Breast epithelium (tissue), 4 donors: ENCODE measurements around the gene CFAP57. TPM values are rescaled to one million over a fixed set of nuclear protein-coding genes. Genes with fewer than 3 reads are reported as not detected.
A peak's percentile ranks its signal among the peaks of the same experiment; 100 is the strongest.

Experiments used
- DNase-seq, 2 donors: peaks; one replicate each; pipeline ENCODE4 v3.0.0-alpha.2; 2019; ENCODE audit warnings: low spot score in 2 of 2
- H3K27ac ChIP-seq, 2 donors: fragments of 200-600 bp; sonication (generic) in 1 of 2; one replicate each; pipeline ENCODE4 v1.5.1; 2016 to 2019; ENCODE audit warnings: mild to moderate bottlenecking in 1 of 2
- H3K27me3 ChIP-seq, 2 donors: fragments of 200-600 bp; sonication (generic) in 1 of 2; one replicate each; pipeline versions ENCODE4 v1.5.1 to v1.6.0; 2017 to 2019; ENCODE audit warnings: control low read depth in 1 of 2, mild to moderate bottlenecking in 1 of 2
- H3K36me3 ChIP-seq: fragments of 200-600 bp; one replicate; pipeline ENCODE4 v1.5.1; 2019
- H3K4me1 ChIP-seq, 2 donors: fragments of 200-600 bp; sonication (generic); one replicate each; pipeline ENCODE4 v1.5.1; 2016 to 2019; ENCODE audit warnings: control low read depth in 1 of 2
- H3K4me3 ChIP-seq, 3 donors: fragments of 200-600 bp; sonication (generic); 1 replicate in 2 of 3; 2 replicates in 1 of 3; pipeline ENCODE4 v1.5.1; 2016 to 2019; ENCODE audit warnings: mild to moderate bottlenecking in 3 of 3, moderate library complexity in 2 of 3
- H3K9me3 ChIP-seq, 2 donors: fragments of 200-600 bp; sonication (generic) in 1 of 2; one replicate each; pipeline ENCODE4 v1.5.1; 2016 to 2019; ENCODE audit warnings: control low read depth in 1 of 2
- POLR2A ChIP-seq: fragments of 450-650 bp; IDR thresholded peaks from one replicate; pipeline ENCODE4 v1.6.1; 2016; ENCODE audit warnings: antibody characterized with exemption, mild to moderate bottlenecking, moderate library complexity
- POLR2AphosphoS5 ChIP-seq, 3 donors: sonication (generic); formaldehyde crosslinking; IDR thresholded peaks; one replicate each; pipeline ENCODE4 v1.6.1; 2017; ENCODE audit warnings: antibody characterized with exemption in 3 of 3
- intact Hi-C: fragments of 100-400 bp; cut with DNase I; formaldehyde crosslinking; loops from one replicate; pipeline ENCODE4 v1.15.1; 2023; ENCODE audit warnings: low total_unique reads
- total RNA-seq, 3 donors: library from RNA; depleted of rRNA; stranded (reverse); fragments of >200 nt; gene quantifications; one replicate each; pipeline ENCODE4 v1.1.0, GENCODE V29; 2016
- TF ChIP-seq, protein P1 (sequence below), 3 donors: fragments of 450-650 bp; IDR thresholded peaks; one replicate each; pipeline ENCODE4 v1.5.1; 2016 to 2017; ENCODE audit warnings: antibody characterized with exemption in 3 of 3, mild to moderate bottlenecking in 3 of 3, moderate library complexity in 3 of 3

CFAP57 gene
- under 1 TPM; 0.16 to 0.88 (median 0.66) TPM for total RNA-seq

- Histone ChIP-seq H3K4me3 (peak within 1 kb of the TSS; percentile 93 to 96 (median 95)), H3K27ac (peak within 1 kb of the TSS; percentile 72 to 73)
- DNase-seq = peak; percentile 91
These were observed at the start of gene CFAP57, which contains the start of gene EBNA1BP2 for GRCh38 chr1:43171876-43172526. CFAP57 (plus strand) TSS chr1:43172330; CDS start chr1:43172754, 424 bp downstream. EBNA1BP2 (minus strand) TSS chr1:43172290; CDS start chr1:43172118, 172 bp downstream.

GRCh38 chr1:43123031-43123430, 49.1 kb upstream of the CFAP57 start:
- no peaks in the 10 kb centered on the region for H3K9me3 ChIP-seq
- TF ChIP-seq, protein P1, sequence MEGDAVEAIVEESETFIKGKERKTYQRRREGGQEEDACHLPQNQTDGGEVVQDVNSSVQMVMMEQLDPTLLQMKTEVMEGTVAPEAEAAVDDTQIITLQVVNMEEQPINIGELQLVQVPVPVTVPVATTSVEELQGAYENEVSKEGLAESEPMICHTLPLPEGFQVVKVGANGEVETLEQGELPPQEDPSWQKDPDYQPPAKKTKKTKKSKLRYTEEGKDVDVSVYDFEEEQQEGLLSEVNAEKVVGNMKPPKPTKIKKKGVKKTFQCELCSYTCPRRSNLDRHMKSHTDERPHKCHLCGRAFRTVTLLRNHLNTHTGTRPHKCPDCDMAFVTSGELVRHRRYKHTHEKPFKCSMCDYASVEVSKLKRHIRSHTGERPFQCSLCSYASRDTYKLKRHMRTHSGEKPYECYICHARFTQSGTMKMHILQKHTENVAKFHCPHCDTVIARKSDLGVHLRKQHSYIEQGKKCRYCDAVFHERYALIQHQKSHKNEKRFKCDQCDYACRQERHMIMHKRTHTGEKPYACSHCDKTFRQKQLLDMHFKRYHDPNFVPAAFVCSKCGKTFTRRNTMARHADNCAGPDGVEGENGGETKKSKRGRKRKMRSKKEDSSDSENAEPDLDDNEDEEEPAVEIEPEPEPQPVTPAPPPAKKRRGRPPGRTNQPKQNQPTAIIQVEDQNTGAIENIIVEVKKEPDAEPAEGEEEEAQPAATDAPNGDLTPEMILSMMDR (IDR thresholded peaks at IDR 0.05) = no peak
- TF ChIP-seq POLR2A (no peak), POLR2AphosphoS5 (IDR thresholded peaks at IDR 0.05) (no peak)
- H3K27ac ChIP-seq = no peak overlapping the region
- DNase-seq = no peak
- H3K27me3 ChIP-seq = no peaks in the 10 kb centered on the region
- no peaks in the 10 kb centered on the region for H3K36me3 ChIP-seq
- no peaks in the 10 kb centered on the region for H3K4me1 ChIP-seq
- H3K4me3 ChIP-seq = no peak overlapping the region
- intact Hi-C loops = no loop called here

More at GRCh38 chr1:43171876-43172526, at the start of gene CFAP57, which contains the start of gene EBNA1BP2:
- Histone ChIP-seq H3K27me3 (peaks cover 0 to 5% of the 10 kb centered on the region in 2 donors), H3K36me3 (peaks cover 5% of the 10 kb centered on the region), H3K4me1 (peaks cover 0 to 6% of the 10 kb centered on the region in 2 donors), H3K9me3 (no peaks in the 10 kb centered on the region)
- intact Hi-C loops = no loop called here
- TF ChIP-seq, protein P1 (IDR thresholded peaks at IDR 0.05) = no peak
- peak; percentile 28 to 72 (median 63) for TF ChIP-seq POLR2AphosphoS5 (IDR thresholded peaks at IDR 0.05)
- no peak for TF ChIP-seq POLR2A

- no peaks in the 10 kb centered on the region for H3K4me1 ChIP-seq
- no peaks in the 10 kb centered on the region for H3K27me3 ChIP-seq
- H3K9me3 ChIP-seq = no peaks in the 10 kb centered on the region
- no peak overlapping the region for H3K27ac ChIP-seq
- TF ChIP-seq POLR2A (no peak), POLR2AphosphoS5 (IDR thresholded peaks at IDR 0.05) (no peak)
- TF ChIP-seq, protein P1 (IDR thresholded peaks at IDR 0.05) = no peak
- no peaks in the 10 kb centered on the region for H3K36me3 ChIP-seq
- H3K4me3 ChIP-seq = no peak overlapping the region
- no peak for DNase-seq
- intact Hi-C loops = no loop called here
These were observed 43.3 kb upstream of the CFAP57 start for GRCh38 chr1:43128816-43129215.

GRCh38 chr1:43129426-43129825, 42.7 kb upstream of the CFAP57 start:
- TF ChIP-seq POLR2AphosphoS5 (IDR thresholded peaks at IDR 0.05) = no peak
- TF ChIP-seq POLR2A = no peak
- TF ChIP-seq, protein P1 (IDR thresholded peaks at IDR 0.05) = no peak
- Histone ChIP-seq H3K9me3 (no peaks in the 10 kb centered on the region), H3K27me3 (no peaks in the 10 kb centered on the region), H3K36me3 (no peaks in the 10 kb centered on the region), H3K27ac (no peak overlapping the region), H3K4me3 (no peak overlapping the region), H3K4me1 (no peaks in the 10 kb centered on the region)
- intact Hi-C loops = no loop called here
- DNase-seq = no peak

DNA sequence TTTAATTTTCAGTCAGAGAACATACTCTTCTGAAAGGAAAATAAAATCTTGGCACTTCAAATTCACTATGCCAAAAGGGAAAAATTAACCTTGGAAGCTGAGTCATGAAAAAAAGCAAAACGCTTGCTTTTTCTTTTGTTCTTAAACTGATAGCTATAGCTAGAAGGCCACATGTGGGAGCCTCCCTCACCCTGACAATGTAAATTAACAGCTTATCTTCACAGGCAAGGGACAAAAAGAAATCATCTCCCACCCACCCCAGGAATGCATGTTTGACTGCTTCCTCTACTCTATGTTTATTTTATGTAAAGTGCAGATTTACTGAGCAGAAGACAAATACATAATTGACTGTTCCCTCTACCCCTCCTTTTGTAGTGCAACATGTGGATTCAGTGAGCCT, 38.1 kb upstream of the CFAP57 start:
- intact Hi-C loops = no loop called here
- H3K4me3 ChIP-seq = no peak overlapping the region
- no peaks in the 10 kb centered on the region for H3K27me3 ChIP-seq
- no peaks in the 10 kb centered on the region for H3K4me1 ChIP-seq
- TF ChIP-seq POLR2A = no peak
- TF ChIP-seq, protein P1 (IDR thresholded peaks at IDR 0.05) = no peak
- TF ChIP-seq POLR2AphosphoS5 (IDR thresholded peaks at IDR 0.05) = no peak
- DNase-seq = no peak
- no peaks in the 10 kb centered on the region for H3K9me3 ChIP-seq
- no peaks in the 10 kb centered on the region for H3K36me3 ChIP-seq
- H3K27ac ChIP-seq = no peak overlapping the region
